ENCODE data around the gene P3H3. TPM values are rescaled to one million over a fixed set of nuclear protein-coding genes. Genes with fewer than 3 reads are reported as not detected.

P3H3 gene
- 1 to 10 TPM; 2.6 to 6.6 (median 4.4) TPM for total RNA-seq

- 2 to 5% methylated on average over 12 to 15 of the region's 60 CpGs for WGBS, 2 donors
- intact Hi-C loops (cut with DNase I), result loop anchor here (5.0 kb wide), 1 partner anchor 91 kb away; no protein-coding TSS in a partner anchor
- H3K4me1 ChIP-seq, result peaks cover 2 to 48% (median 11%) of the 10 kb centered on the region in 3 donors
- no peaks in the 10 kb centered on the region for H3K9me3 ChIP-seq
- no peak for DNase-seq
- H3K4me3 ChIP-seq, result peak within 1 kb of the TSS; percentile 54 to 95 (median 62)
- peaks cover 0 to 72% (median 5%) of the 10 kb centered on the region in 4 donors for H3K27me3 ChIP-seq
- H3K27ac ChIP-seq, result peak within 1 kb of the TSS; percentile 60 to 88 (median 74)
- peaks cover 0 to 23% (median 0%) of the 10 kb centered on the region in 3 donors for H3K36me3 ChIP-seq
- TF ChIP-seq CTCF (IDR thresholded peaks at IDR 0.05) (peak in 2 of 6 experiments; percentile 5 to 14), POLR2A (IDR thresholded peaks at IDR 0.05) (no peak)
Observed at GRCh38 chr12:6827982-6828780, at the start of gene P3H3. P3H3 (plus strand) TSS chr12:6828407; CDS start chr12:6828441, 34 bp downstream.

- 3 to 8% methylated on average over 19 to 27 of the region's 35 CpGs for WGBS, 2 donors
- peaks cover 9 to 26% (median 14%) of the 10 kb centered on the region in 3 donors for H3K4me1 ChIP-seq
- intact Hi-C loops (cut with DNase I), result no loop called here
Observed at GRCh38 chr12:6778574-6779550, 49.3 kb upstream of the P3H3 start.

GRCh38 chr12:6779708-6780432, 48.3 kb upstream of the P3H3 start:
- WGBS, 2 donors, result 74 to 81% methylated on average over 5 to 6 of the region's 6 CpGs
- Histone ChIP-seq H3K4me1 (peaks cover 9 to 21% (median 11%) of the 10 kb centered on the region in 3 donors), H3K9me3 (no peaks in the 10 kb centered on the region), H3K27me3 (peaks cover 0 to 3% (median 0%) of the 10 kb centered on the region in 4 donors), H3K27ac (peak overlapping the region in 2 of 4 donors; percentile 67 to 79), H3K36me3 (no peaks in the 10 kb centered on the region), H3K4me3 (no peak overlapping the region)
- TF ChIP-seq CTCF (IDR thresholded peaks at IDR 0.05) (no peak), POLR2A (IDR thresholded peaks at IDR 0.05) (no peak)
- intact Hi-C loops (cut with DNase I), result no loop called here
- no peak for DNase-seq

More at GRCh38 chr12:6778574-6779550, 49.3 kb upstream of the P3H3 start:
- Histone ChIP-seq H3K4me3 (peak overlapping the region; percentile 21 to 65 (median 46)), H3K27me3 (peaks cover 0 to 3% (median 0%) of the 10 kb centered on the region in 4 donors), H3K9me3 (no peaks in the 10 kb centered on the region), H3K36me3 (no peaks in the 10 kb centered on the region), H3K27ac (peak overlapping the region; percentile 44 to 80 (median 73))
- peak; percentile 63 for DNase-seq
- TF ChIP-seq POLR2A (IDR thresholded peaks at IDR 0.05), result no peak
- TF ChIP-seq CTCF (IDR thresholded peaks at IDR 0.05), result peak; percentile 84 to 97 (median 96)

GRCh38 chr12:6780573-6780972, 47.6 kb upstream of the P3H3 start:
- no peak overlapping the region for H3K4me3 ChIP-seq
- intact Hi-C loops (cut with DNase I), result no loop called here
- H3K36me3 ChIP-seq, result no peaks in the 10 kb centered on the region
- no peak overlapping the region for H3K27ac ChIP-seq
- TF ChIP-seq CTCF (IDR thresholded peaks at IDR 0.05) (no peak), POLR2A (IDR thresholded peaks at IDR 0.05) (no peak)
- H3K9me3 ChIP-seq, result no peaks in the 10 kb centered on the region
- DNase-seq, result no peak
- peaks cover 0 to 3% (median 0%) of the 10 kb centered on the region in 4 donors for H3K27me3 ChIP-seq
- H3K4me1 ChIP-seq, result peaks cover 9 to 21% (median 11%) of the 10 kb centered on the region in 3 donors
- 78 to 80% methylated on average over 6 of the region's 6 CpGs for WGBS, 2 donors

All from esophagus squamous epithelium (tissue), 5 donors.